GM18861 (cell line): ENCODE data around the gene TRPM2.

Source experiments
- ATAC-seq: cut with Tn5 transposase; IDR thresholded peaks from one replicate; pipeline ENCODE4 v1.9.1; 2021; ENCODE audit not compliant: unreplicated experiment

TRPM2 gene

GRCh38 chr21:44456214-44456914, 102.9 kb downstream of the TRPM2 start:
- no peak for ATAC-seq

GRCh38 chr21:44456915-44457736, 103.7 kb downstream of the TRPM2 start:
- ATAC-seq = no peak

GRCh38 chr21:44458971-44459711, 105.7 kb downstream of the TRPM2 start:
- ATAC-seq = no peak

GRCh38 chr21:44459712-44460440, 106.5 kb downstream of the TRPM2 start:
- ATAC-seq = no peak

GRCh38 chr21:44460441-44460755, 107.0 kb downstream of the TRPM2 start:
- no peak for ATAC-seq

GRCh38 chr21:44461005-44461404, 107.6 kb downstream of the TRPM2 start:
- ATAC-seq = no peak

- no peak for ATAC-seq
Observed at GRCh38 chr21:44461464-44462001, 108.1 kb downstream of the TRPM2 start.

- ATAC-seq = no peak
Observed at GRCh38 chr21:44462086-44462833, 108.8 kb downstream of the TRPM2 start.

- no peak for ATAC-seq
Observed at GRCh38 chr21:44462834-44463200, 109.4 kb downstream of the TRPM2 start.

GRCh38 chr21:44463724-44464123, 110.3 kb downstream of the TRPM2 start:
- ATAC-seq = no peak

GRCh38 chr21:44464351-44464750, 110.9 kb downstream of the TRPM2 start:
- ATAC-seq = no peak

- no peak for ATAC-seq
Observed at GRCh38 chr21:44466351-44466954, 113.0 kb downstream of the TRPM2 start.

GRCh38 chr21:44466996-44467858, 113.8 kb downstream of the TRPM2 start:
- ATAC-seq = no peak

GRCh38 chr21:44467859-44468195, 114.4 kb downstream of the TRPM2 start:
- no peak for ATAC-seq

- ATAC-seq = no peak
Observed at GRCh38 chr21:44471341-44471740, 117.9 kb downstream of the TRPM2 start.

GRCh38 chr21:44471996-44472395, 118.6 kb downstream of the TRPM2 start:
- no peak for ATAC-seq

GRCh38 chr21:44473915-44474555, 120.6 kb downstream of the TRPM2 start:
- no peak for ATAC-seq

GRCh38 chr21:44475266-44475845, 121.9 kb downstream of the TRPM2 start:
- no peak for ATAC-seq
